Breast epithelium (tissue), 3 donors: Measurements from ENCODE around the gene FBLN1.

Source experiments
- CTCF ChIP-seq, 3 donors: fragments of 450-650 bp; IDR thresholded peaks; one replicate each; pipeline ENCODE4 v1.5.1; 2016 to 2017; ENCODE audit warnings: antibody characterized with exemption in 3 of 3, mild to moderate bottlenecking in 3 of 3, moderate library complexity in 3 of 3
- POLR2A ChIP-seq: fragments of 450-650 bp; IDR thresholded peaks from one replicate; pipeline ENCODE4 v1.6.1; 2016; ENCODE audit warnings: antibody characterized with exemption, mild to moderate bottlenecking, moderate library complexity

- TF ChIP-seq POLR2A (no peak), CTCF (IDR thresholded peaks at IDR 0.05) (no peak)
Observed at GRCh38 chr22:45600790-45601730, 98.4 kb downstream of the FBLN1 start.
